ENCODE results near the gene FNIP1.

GRCh38 chr5:131749723-131750470 lies 46.9 kb downstream of the FNIP1 start:
- TF ChIP-seq CTCF (optimal IDR thresholded peaks at IDR 0.05 in 1 of 3, IDR thresholded peaks at IDR 0.05 in 1 of 3, conservative IDR thresholded peaks at IDR 0.05 in 1 of 3; ENCODE audit: extremely low read depth in 1 of 3, insufficient read depth in 2 of 3, low read length in 3 of 3) = no peak
- TF ChIP-seq EZH2 (IDR thresholded peaks at IDR 0.05; ENCODE audit: low read length) = no peak

Data from keratinocyte (primary cell).